GM12891 (cell line): Measurements from ENCODE around the gene COL5A1.

ENCODE experiments used
- POLR2AphosphoS5 ChIP-seq: IDR thresholded peaks from 2 replicates; pipeline ENCODE4 v1.6.1; 2011; ENCODE audit warnings: low read depth, low read length, control low read depth
- TAF1 ChIP-seq: IDR thresholded peaks from 2 replicates; pipeline ENCODE4 v1.6.1; 2011; ENCODE audit warnings: low read depth, low read length, control low read depth

GRCh38 chr9:134662143-134662876, 20.7 kb downstream of the COL5A1 start:
- TF ChIP-seq POLR2AphosphoS5, result no peak
- no peak for TF ChIP-seq TAF1
